K562 (cell line): ENCODE data around the gene CNIH3. TPM values are rescaled to one million over a fixed set of nuclear protein-coding genes. Genes with fewer than 3 reads are reported as not detected.

Experiments used
- ATAC-seq: fragments of 200-7000 bp; cut with Tn5 transposase; 3 replicates; pipeline ENCODE4 v1.9.1; 2020; ENCODE audit warnings: moderate library complexity
- BruUV-seq: library from RNA; stranded (reverse); fragments of 400-500 nt; replicated peaks from 2 replicates; lab custom pipeline; 2021; lab: Mats Ljungman, UMichigan
- CTCF ChIA-PET: fragments of 300-600 bp; formaldehyde crosslinking; extraction: SDS; loops from one replicate; lab custom pipeline; 2021; ENCODE audit warnings: low intra/inter-chr PET ratio; lab: Yijun Ruan, JAX
- POLR2A ChIA-PET: fragments of 300-600, 350-650 bp; sonication (Branson Sonifier 250); formaldehyde crosslinking; extraction: SDS; loops from one replicate; lab custom pipeline; 2021; ENCODE audit warnings: antibody characterized with exemption, inconsistent platforms; lab: Yijun Ruan, JAX
- DNase-seq, 4 experiments: peaks; one replicate each; pipeline versions ENCODE4 v3.0.0 to v3.0.0-alpha.2; 2011 to 2018; ENCODE audit warnings: low spot score in 3 of 4, mixed read lengths in 3 of 4; ENCODE audit errors: extremely low read depth in 1 of 4
- FAIRE-seq: peaks from 2 replicates; lab custom pipeline; 2011; peaks lifted over from hg19 to GRCh38; lab: Jason Lieb, UNC
- H2AFZ ChIP-seq: 2 replicates; pipeline ENCODE4 v1.6.0; 2011; ENCODE audit warnings: low read depth, low read length, control low read depth, inconsistent platforms
- H3K27ac ChIP-seq: fragments of 200-600 bp; 3 replicates; pipeline ENCODE4 v1.8.0; 2011; ENCODE audit warnings: low read depth, mild to moderate bottlenecking, control low read depth, inconsistent platforms, low read length, moderate library complexity, mixed read lengths; ENCODE audit errors: extremely low read depth
- H3K27me3 ChIP-seq, 2 experiments: fragments of 300-600 bp in 1 of 2; 2 replicates in 1 of 2; 3 replicates in 1 of 2; pipeline versions ENCODE4 v1.6.0 to v1.8.0; 2011; ENCODE audit warnings: inconsistent platforms in 2 of 2, low read length in 2 of 2, mild to moderate bottlenecking in 1 of 2, mixed read lengths in 1 of 2, moderate library complexity in 1 of 2; ENCODE audit not compliant: control insufficient read depth in 2 of 2, insufficient read depth in 2 of 2
- H3K36me3 ChIP-seq: fragments of 300-600 bp; 3 replicates; pipeline ENCODE4 v1.8.0; 2011; ENCODE audit warnings: mild to moderate bottlenecking, low read length, inconsistent platforms; ENCODE audit not compliant: control insufficient read depth, insufficient read depth
- H3K4me1 ChIP-seq, 2 experiments: fragments of 200-600 bp in 1 of 2; replicated peaks in 1 of 2; 2 replicates in 1 of 2; 3 replicates in 1 of 2; pipeline versions ENCODE4 v1.5.1 to v1.8.0; 2011; ENCODE audit warnings: inconsistent platforms in 2 of 2, low read length in 2 of 2, mild to moderate bottlenecking in 1 of 2, mixed read lengths in 1 of 2, moderate library complexity in 1 of 2; ENCODE audit not compliant: control insufficient read depth in 2 of 2, insufficient read depth in 2 of 2
- H3K4me2 ChIP-seq: 2 replicates; pipeline ENCODE4 v1.6.1; 2011; ENCODE audit warnings: low read length, control low read depth, inconsistent platforms, mixed read lengths; ENCODE audit not compliant: insufficient read depth
- H3K4me3 ChIP-seq: fragments of 200-600 bp; sonication (generic), shearing (Covaris generic); 2 replicates; pipeline ENCODE4 v1.5.1; 2016; ENCODE audit warnings: control low read depth, inconsistent platforms
- H3K79me2 ChIP-seq: fragments of 200-600 bp; 3 replicates; pipeline ENCODE4 v1.8.0; 2011; ENCODE audit warnings: low read length, inconsistent platforms; ENCODE audit not compliant: control insufficient read depth, insufficient read depth
- H3K9ac ChIP-seq, 2 experiments: 2 replicates each; pipeline versions ENCODE4 v1.6.0 to v1.6.1; 2011; ENCODE audit warnings: low read depth in 2 of 2, low read length in 2 of 2, control low read depth in 1 of 2, inconsistent platforms in 1 of 2, mild to moderate bottlenecking in 1 of 2, mixed read lengths in 1 of 2; ENCODE audit not compliant: insufficient read depth in 1 of 2
- H3K9me1 ChIP-seq: one replicate; pipeline ENCODE4 v1.6.0; 2011; ENCODE audit warnings: inconsistent platforms, mild to moderate bottlenecking, low read length, moderate library complexity; ENCODE audit not compliant: control insufficient read depth, insufficient read depth
- H3K9me3 ChIP-seq: replicated peaks from 2 replicates; pipeline ENCODE4 v1.5.1; 2011; ENCODE audit warnings: low read depth, low read length, inconsistent platforms; ENCODE audit not compliant: control insufficient read depth, insufficient read depth
- H4K20me1 ChIP-seq: replicated peaks from 2 replicates; pipeline ENCODE4 v1.6.1; 2011; ENCODE audit warnings: low read length, inconsistent platforms, mixed read lengths; ENCODE audit not compliant: control insufficient read depth, insufficient read depth
- EHMT2 ChIP-seq: fragments of 450-650 bp; IDR thresholded peaks from 2 replicates; pipeline ENCODE4 v1.6.1; 2018; ENCODE audit warnings: antibody characterized with exemption
- ETS1 ChIP-seq: conservative IDR thresholded peaks from 2 replicates; pipeline ENCODE4 v1.6.1; 2011; ENCODE audit warnings: low read depth, mild to moderate bottlenecking, low read length; ENCODE audit not compliant: control insufficient read depth
- ETV6 ChIP-seq, 3 experiments: fragments of 150-350 bp in 1 of 3; sonication (generic) in 1 of 3; formaldehyde crosslinking in 1 of 3; IDR thresholded peaks; 2 replicates each; pipeline versions ENCODE4 v1.6.1 to v1.8.0; 2014 to 2022; ENCODE audit warnings: borderline replicate concordance in 2 of 3, low read depth in 2 of 3, antibody characterized with exemption in 1 of 3, low read length in 1 of 3, mild to moderate bottlenecking in 1 of 3, missing genetic modification reagents in 1 of 3
- GABPB1 ChIP-seq: sonication (generic); formaldehyde crosslinking; IDR thresholded peaks from 2 replicates; pipeline ENCODE4 v1.8.0; 2022; ENCODE audit warnings: mild to moderate bottlenecking, missing genetic modification reagents
- HSF4 ChIP-seq: fragments of 250-450 bp; sonication (Bioruptor Pico); IDR thresholded peaks from 2 replicates; pipeline ENCODE4 v2.1.2; 2022; ENCODE audit warnings: mild to moderate bottlenecking, moderate library complexity, borderline replicate concordance
- RBM25 ChIP-seq: fragments of 200-400 bp; formaldehyde crosslinking; IDR thresholded peaks from 2 replicates; pipeline ENCODE4 v1.6.1; 2018; ENCODE audit warnings: low read length, low read depth, moderate library complexity; ENCODE audit not compliant: severe bottlenecking
- TCFL5 ChIP-seq: fragments of 250-450 bp; sonication (Bioruptor Pico); conservative IDR thresholded peaks from 2 replicates; pipeline ENCODE4 v1.6.1; 2021; ENCODE audit warnings: mild to moderate bottlenecking, moderate library complexity, matching md5 sums
- ZNF212 ChIP-seq: fragments of 450-650 bp; formaldehyde crosslinking; IDR thresholded peaks from 2 replicates; pipeline ENCODE4 v1.4.0; 2020; ENCODE audit warnings: mild to moderate bottlenecking
- ZNF24 ChIP-seq: fragments of 450-650 bp; IDR thresholded peaks from 2 replicates; pipeline ENCODE4 v1.6.1; 2016
- ZNF280B ChIP-seq: fragments of 250-450 bp; sonication (Bioruptor Pico); IDR thresholded peaks from 2 replicates; pipeline ENCODE4 v1.5.1; 2021; ENCODE audit warnings: mild to moderate bottlenecking
- ZNF449 ChIP-seq: fragments of 250-450 bp; sonication (Bioruptor Pico); IDR thresholded peaks from 2 replicates; pipeline ENCODE4 v1.8.0; 2022; ENCODE audit warnings: moderate library complexity, mild to moderate bottlenecking, inconsistent platforms
- in situ Hi-C: fragments of 300-500 bp; cut with MboI; formaldehyde crosslinking; loops from 4 replicates; pipeline ENCODE4 v1.15.0; 2018; ENCODE audit warnings: inconsistent platforms, mixed read lengths
- intact Hi-C: fragments of 100-400 bp; cut with micrococcal nuclease; formaldehyde crosslinking; loops from 2 replicates; pipeline ENCODE4 v1.14.2; 2022
- polyA plus RNA-seq, 8 experiments: library from polyadenylated mRNA; depleted of rRNA in 4 of 8; stranded (reverse) in 5 of 8; unstranded in 3 of 8; fragments of >200 nt; fragmentation: Nextera tagmentation in 2 of 8; fragmentation: Illumina TruSeq in 1 of 8; extraction: Ambion mirVana in 2 of 8; extraction: Trizol in 1 of 8; gene quantifications; 2 replicates each; pipeline versions ENCODE4 v1.2.1 to v1.2.3, GENCODE V29; 2011 to 2014; ENCODE audit warnings: inconsistent platforms in 1 of 8, missing spikeins in 1 of 8
- total RNA-seq, 7 experiments: library from RNA; depleted of rRNA in 6 of 7; stranded (reverse); fragments of >200 nt in 6 of 7; fragmentation: Illumina TruSeq in 2 of 7; extraction: Trizol in 2 of 7; gene quantifications; 2 replicates each; pipeline versions ENCODE4 v1.2.1 to v1.2.3, GENCODE V29; 2011 to 2021; ENCODE audit warnings: low replicate concordance in 1 of 7
- TF ChIP-seq, protein P1 (sequence below): sonication (generic); formaldehyde crosslinking; IDR thresholded peaks from 2 replicates; pipeline ENCODE4 v1.8.1; 2023; ENCODE audit warnings: mild to moderate bottlenecking, missing genetic modification reagents
- TF ChIP-seq, protein P2 (sequence below): fragments of 250-450 bp; sonication (Bioruptor Pico); IDR thresholded peaks from 2 replicates; pipeline ENCODE4 v1.8.0; 2021; ENCODE audit warnings: mild to moderate bottlenecking, moderate library complexity

The CNIH3 gene
- total and polyA plus RNA-seq, 9 of the 15 experiments (the other 6 are each of a cell fraction or from before 2014, with no cell fraction given), result 0.14 to 1.8 (median 0.79) TPM

GRCh38 chr1:224786533-224787250 lies 170.6 kb downstream of the CNIH3 start (continued):
- no peak for TF ChIP-seq GABPB1 (CRISPR knock-in tag)
- TF ChIP-seq TCFL5, result no peak
- no peak for TF ChIP-seq ETV6 (IDR thresholded peaks at IDR 0.05; ENCODE audit: borderline replicate concordance in 1 of 2, low read depth in 2 of 2, low read length in 1 of 2)
- no peak for TF ChIP-seq ETV6 (CRISPR knock-in tag; IDR thresholded peaks at IDR 0.05; ENCODE audit: borderline replicate concordance)
- no peak for TF ChIP-seq RBM25
- TF ChIP-seq HSF4 (CRISPR knock-in tag), result no peak
- TF ChIP-seq, all 486 proteins: peak for 0

DNA sequence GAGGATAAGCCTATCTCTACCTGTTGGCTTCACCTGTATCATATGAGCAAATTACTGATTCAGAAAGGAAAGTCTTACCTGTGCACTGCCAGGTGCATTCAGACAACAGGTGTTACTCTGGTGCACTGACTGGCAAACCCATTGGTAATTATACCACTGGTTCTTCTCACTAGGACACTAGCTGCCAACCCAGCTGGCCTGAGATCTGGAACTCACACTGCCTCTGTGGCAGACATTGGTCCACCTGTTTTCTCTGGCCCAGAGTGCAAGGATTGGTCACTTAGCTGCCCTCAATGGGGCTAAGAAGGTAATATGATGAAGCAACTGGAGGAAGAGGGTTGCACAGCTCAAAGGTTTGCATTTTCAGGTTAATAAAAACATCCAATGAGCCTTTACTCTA lies 173.2 kb downstream of the CNIH3 start:
- ATAC-seq (no peak), FAIRE-seq (no peak), DNase-seq (no peak)
- H3K27me3 ChIP-seq, result peaks cover 0 to 2% of the 10 kb centered on the region in 2 experiments; a peak in 1 of 5 replicates
- H3K9me1 ChIP-seq, result no peaks in the 10 kb centered on the region
- no peaks in the 10 kb centered on the region for H3K79me2 ChIP-seq
- intact Hi-C loops (no loop called here), in situ Hi-C loops (no loop called here)
- BruUV-seq, result no TSS peak
- no peaks in the 10 kb centered on the region for H4K20me1 ChIP-seq
- no peak overlapping the region for H3K27ac ChIP-seq
- H3K9me3 ChIP-seq, result no peaks in the 10 kb centered on the region
- no peaks in the 10 kb centered on the region for H3K36me3 ChIP-seq
- ChIA-PET POLR2A (interaction anchor here (0.8 kb wide), 1 partner anchor 41 kb away, joined by 3 read pairs; no protein-coding TSS in a partner anchor), CTCF (no interaction called here)
- H3K4me1 ChIP-seq, result no peaks in the 10 kb centered on the region
- H3K4me3 ChIP-seq, result no peak overlapping the region
- H3K9ac ChIP-seq, result no peak overlapping the region
- H3K4me2 ChIP-seq, result no peak overlapping the region
- H2AFZ ChIP-seq, result no peak overlapping the region
- TF ChIP-seq ETS1, result no peak
- no peak for TF ChIP-seq ZNF24
- no peak for TF ChIP-seq ZNF212 (CRISPR knock-in tag)
- TF ChIP-seq ZNF280B (CRISPR knock-in tag), result no peak
- TF ChIP-seq ZNF449 (CRISPR knock-in tag), result no peak
- TF ChIP-seq, protein P1, sequence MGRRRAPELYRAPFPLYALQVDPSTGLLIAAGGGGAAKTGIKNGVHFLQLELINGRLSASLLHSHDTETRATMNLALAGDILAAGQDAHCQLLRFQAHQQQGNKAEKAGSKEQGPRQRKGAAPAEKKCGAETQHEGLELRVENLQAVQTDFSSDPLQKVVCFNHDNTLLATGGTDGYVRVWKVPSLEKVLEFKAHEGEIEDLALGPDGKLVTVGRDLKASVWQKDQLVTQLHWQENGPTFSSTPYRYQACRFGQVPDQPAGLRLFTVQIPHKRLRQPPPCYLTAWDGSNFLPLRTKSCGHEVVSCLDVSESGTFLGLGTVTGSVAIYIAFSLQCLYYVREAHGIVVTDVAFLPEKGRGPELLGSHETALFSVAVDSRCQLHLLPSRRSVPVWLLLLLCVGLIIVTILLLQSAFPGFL (CRISPR knock-in tag), result no peak
- TF ChIP-seq, protein P2, sequence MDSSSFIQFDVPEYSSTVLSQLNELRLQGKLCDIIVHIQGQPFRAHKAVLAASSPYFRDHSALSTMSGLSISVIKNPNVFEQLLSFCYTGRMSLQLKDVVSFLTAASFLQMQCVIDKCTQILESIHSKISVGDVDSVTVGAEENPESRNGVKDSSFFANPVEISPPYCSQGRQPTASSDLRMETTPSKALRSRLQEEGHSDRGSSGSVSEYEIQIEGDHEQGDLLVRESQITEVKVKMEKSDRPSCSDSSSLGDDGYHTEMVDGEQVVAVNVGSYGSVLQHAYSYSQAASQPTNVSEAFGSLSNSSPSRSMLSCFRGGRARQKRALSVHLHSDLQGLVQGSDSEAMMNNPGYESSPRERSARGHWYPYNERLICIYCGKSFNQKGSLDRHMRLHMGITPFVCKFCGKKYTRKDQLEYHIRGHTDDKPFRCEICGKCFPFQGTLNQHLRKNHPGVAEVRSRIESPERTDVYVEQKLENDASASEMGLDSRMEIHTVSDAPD (CRISPR knock-in tag), result no peak
- TF ChIP-seq EHMT2, result no peak
